ENCODE data around the gene GSTM5.

DNA sequence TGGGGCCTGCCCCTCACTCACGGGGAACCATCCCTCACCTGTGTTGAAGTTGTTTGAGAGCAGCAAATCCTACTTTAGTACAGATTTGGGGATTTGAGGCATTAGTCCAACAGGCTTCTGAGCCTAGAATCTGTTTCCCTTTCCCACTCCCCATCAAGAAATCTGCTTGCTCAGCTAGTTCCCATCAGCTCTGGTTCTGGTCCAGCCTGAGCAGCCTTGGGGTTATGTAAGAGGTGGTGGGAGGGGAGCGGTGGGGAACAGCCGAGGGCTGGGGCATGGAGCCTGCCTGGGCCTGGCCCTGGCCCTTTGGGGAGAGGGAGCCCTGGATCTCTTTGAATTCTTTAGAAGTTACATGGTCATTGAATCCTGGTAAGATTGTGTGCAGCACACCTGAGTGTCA is 4.1 kb downstream of the GSTM5 start:
- TF ChIP-seq, protein P1, sequence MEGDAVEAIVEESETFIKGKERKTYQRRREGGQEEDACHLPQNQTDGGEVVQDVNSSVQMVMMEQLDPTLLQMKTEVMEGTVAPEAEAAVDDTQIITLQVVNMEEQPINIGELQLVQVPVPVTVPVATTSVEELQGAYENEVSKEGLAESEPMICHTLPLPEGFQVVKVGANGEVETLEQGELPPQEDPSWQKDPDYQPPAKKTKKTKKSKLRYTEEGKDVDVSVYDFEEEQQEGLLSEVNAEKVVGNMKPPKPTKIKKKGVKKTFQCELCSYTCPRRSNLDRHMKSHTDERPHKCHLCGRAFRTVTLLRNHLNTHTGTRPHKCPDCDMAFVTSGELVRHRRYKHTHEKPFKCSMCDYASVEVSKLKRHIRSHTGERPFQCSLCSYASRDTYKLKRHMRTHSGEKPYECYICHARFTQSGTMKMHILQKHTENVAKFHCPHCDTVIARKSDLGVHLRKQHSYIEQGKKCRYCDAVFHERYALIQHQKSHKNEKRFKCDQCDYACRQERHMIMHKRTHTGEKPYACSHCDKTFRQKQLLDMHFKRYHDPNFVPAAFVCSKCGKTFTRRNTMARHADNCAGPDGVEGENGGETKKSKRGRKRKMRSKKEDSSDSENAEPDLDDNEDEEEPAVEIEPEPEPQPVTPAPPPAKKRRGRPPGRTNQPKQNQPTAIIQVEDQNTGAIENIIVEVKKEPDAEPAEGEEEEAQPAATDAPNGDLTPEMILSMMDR (IDR thresholded peaks at IDR 0.05; ENCODE audit: low read depth, low read length) = no peak
- TF ChIP-seq EZH2phosphoT487 (IDR thresholded peaks at IDR 0.05; ENCODE audit: low read depth) = no peak
